ENCODE data around the gene TEX22.

TEX22 gene

GRCh38 chr14:105384605-105385321 is 13.6 kb upstream of the TEX22 start:
- no peak for DNase-seq (ENCODE audit: low read depth)

- DNase-seq (ENCODE audit: low read depth), result no peak
Observed at GRCh38 chr14:105385322-105385637, 13.1 kb upstream of the TEX22 start.

GRCh38 chr14:105385698-105386365 is 12.5 kb upstream of the TEX22 start:
- no peak for DNase-seq (ENCODE audit: low read depth)

- DNase-seq (ENCODE audit: low read depth), result no peak
Observed at GRCh38 chr14:105386581-105387529, 11.5 kb upstream of the TEX22 start.

- DNase-seq (ENCODE audit: low read depth), result no peak
Observed at GRCh38 chr14:105387530-105387922, 10.8 kb upstream of the TEX22 start.

GRCh38 chr14:105388110-105388951 is 10.0 kb upstream of the TEX22 start:
- no peak for DNase-seq (ENCODE audit: low read depth)

- no peak for DNase-seq (ENCODE audit: low read depth)
Observed at GRCh38 chr14:105388976-105389375, 9.4 kb upstream of the TEX22 start.

- DNase-seq (ENCODE audit: low read depth), result no peak
Observed at GRCh38 chr14:105389534-105389933, 8.8 kb upstream of the TEX22 start.

- no peak for DNase-seq (ENCODE audit: low read depth)
Observed at GRCh38 chr14:105389976-105390848, 8.1 kb upstream of the TEX22 start.

- no peak for DNase-seq (ENCODE audit: low read depth)
Observed at GRCh38 chr14:105390849-105391500, 7.4 kb upstream of the TEX22 start.

- DNase-seq (ENCODE audit: low read depth), result no peak
Observed at GRCh38 chr14:105391541-105391940, 6.8 kb upstream of the TEX22 start.

- no peak for DNase-seq (ENCODE audit: low read depth)
Observed at GRCh38 chr14:105392131-105393090, 5.9 kb upstream of the TEX22 start.

GRCh38 chr14:105393151-105393550 is 5.2 kb upstream of the TEX22 start:
- DNase-seq (ENCODE audit: low read depth), result no peak

GRCh38 chr14:105394714-105395537 is 3.4 kb upstream of the TEX22 start:
- no peak for DNase-seq (ENCODE audit: low read depth)

- DNase-seq (ENCODE audit: low read depth), result no peak
Observed at GRCh38 chr14:105395538-105395854, 2.8 kb upstream of the TEX22 start.

- no peak for DNase-seq (ENCODE audit: low read depth)
Observed at GRCh38 chr14:105397350-105397931, 897 bp upstream of the TEX22 start.

- DNase-seq (ENCODE audit: low read depth), result no peak
Observed at GRCh38 chr14:105398726-105399465, 558 bp downstream of the TEX22 start.

- no peak for DNase-seq (ENCODE audit: low read depth)
Observed at GRCh38 chr14:105399466-105399775, 1.1 kb downstream of the TEX22 start.

Data from HS-5 (cell line).